ENCODE measurements around the gene RDH16. TPM values are rescaled to one million over a fixed set of nuclear protein-coding genes. Genes with fewer than 3 reads are reported as not detected.

The RDH16 gene
- total RNA-seq, 1 experiment from 2014 or later = 0.08 TPM

DNA sequence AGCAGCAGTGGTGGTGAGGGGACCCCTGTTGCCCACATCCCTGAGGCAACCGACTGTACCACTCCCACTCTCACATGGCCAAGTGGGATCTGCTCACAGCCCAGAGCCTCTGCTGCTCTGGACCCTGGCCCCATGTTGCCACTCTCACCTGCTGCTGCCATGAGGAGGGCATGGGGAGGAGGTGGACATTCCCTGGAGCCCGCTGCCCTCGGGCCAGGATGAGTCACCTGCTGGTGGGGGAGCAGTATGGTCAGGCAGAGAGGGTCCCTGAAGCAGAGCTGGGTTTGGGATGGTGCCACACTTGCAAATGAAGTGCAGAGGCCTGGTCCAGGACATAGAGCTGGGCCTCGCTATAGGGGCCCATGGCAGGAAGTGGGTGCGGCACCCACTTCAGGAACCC, 49.3 kb downstream of the RDH16 start:
- TF ChIP-seq POLR2AphosphoS5 (IDR thresholded peaks at IDR 0.05; ENCODE audit: low read depth, low read length) = no peak
- TF ChIP-seq, protein P1, sequence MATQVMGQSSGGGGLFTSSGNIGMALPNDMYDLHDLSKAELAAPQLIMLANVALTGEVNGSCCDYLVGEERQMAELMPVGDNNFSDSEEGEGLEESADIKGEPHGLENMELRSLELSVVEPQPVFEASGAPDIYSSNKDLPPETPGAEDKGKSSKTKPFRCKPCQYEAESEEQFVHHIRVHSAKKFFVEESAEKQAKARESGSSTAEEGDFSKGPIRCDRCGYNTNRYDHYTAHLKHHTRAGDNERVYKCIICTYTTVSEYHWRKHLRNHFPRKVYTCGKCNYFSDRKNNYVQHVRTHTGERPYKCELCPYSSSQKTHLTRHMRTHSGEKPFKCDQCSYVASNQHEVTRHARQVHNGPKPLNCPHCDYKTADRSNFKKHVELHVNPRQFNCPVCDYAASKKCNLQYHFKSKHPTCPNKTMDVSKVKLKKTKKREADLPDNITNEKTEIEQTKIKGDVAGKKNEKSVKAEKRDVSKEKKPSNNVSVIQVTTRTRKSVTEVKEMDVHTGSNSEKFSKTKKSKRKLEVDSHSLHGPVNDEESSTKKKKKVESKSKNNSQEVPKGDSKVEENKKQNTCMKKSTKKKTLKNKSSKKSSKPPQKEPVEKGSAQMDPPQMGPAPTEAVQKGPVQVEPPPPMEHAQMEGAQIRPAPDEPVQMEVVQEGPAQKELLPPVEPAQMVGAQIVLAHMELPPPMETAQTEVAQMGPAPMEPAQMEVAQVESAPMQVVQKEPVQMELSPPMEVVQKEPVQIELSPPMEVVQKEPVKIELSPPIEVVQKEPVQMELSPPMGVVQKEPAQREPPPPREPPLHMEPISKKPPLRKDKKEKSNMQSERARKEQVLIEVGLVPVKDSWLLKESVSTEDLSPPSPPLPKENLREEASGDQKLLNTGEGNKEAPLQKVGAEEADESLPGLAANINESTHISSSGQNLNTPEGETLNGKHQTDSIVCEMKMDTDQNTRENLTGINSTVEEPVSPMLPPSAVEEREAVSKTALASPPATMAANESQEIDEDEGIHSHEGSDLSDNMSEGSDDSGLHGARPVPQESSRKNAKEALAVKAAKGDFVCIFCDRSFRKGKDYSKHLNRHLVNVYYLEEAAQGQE (IDR thresholded peaks at IDR 0.05; ENCODE audit: insufficient read depth in 1 of 2, low read depth in 2 of 2, low read length in 1 of 2) = no peak
- ChIA-PET POLR2A (no interaction called here), CTCF (no interaction called here)
- intact Hi-C loops (cut with micrococcal nuclease; ENCODE audit: unreplicated experiment) = no loop called here
- no peak for ATAC-seq
- Histone ChIP-seq H3K4me3 (ENCODE audit: low read depth in 2 of 2, low read length in 2 of 2) (no peak overlapping the region), H3K27ac (ENCODE audit: low read length) (no peak overlapping the region), H3K36me3 (ENCODE audit: control insufficient read depth, insufficient read depth, low read length) (no peaks in the 10 kb centered on the region; the same call in 1 of the 2 replicates), H3K4me1 (ENCODE audit: control insufficient read depth, insufficient read depth, low read length) (no peaks in the 10 kb centered on the region), H3K9me3 (ENCODE audit: control insufficient read depth, insufficient read depth, low read depth, low read length) (no peaks in the 10 kb centered on the region), H3K27me3 (ENCODE audit: control insufficient read depth, insufficient read depth, low read length) (peaks cover 5% of the 10 kb centered on the region)
- no peak for DNase-seq (ENCODE audit: low read depth, low spot score)
- in situ Hi-C loops (cut with HindIII; ENCODE audit: low pct_unique_long_range_greater_than_20kb, low sequenced_read_pairs) = no loop called here
- BruUV-seq (replicated peaks) = no TSS peak

DNA sequence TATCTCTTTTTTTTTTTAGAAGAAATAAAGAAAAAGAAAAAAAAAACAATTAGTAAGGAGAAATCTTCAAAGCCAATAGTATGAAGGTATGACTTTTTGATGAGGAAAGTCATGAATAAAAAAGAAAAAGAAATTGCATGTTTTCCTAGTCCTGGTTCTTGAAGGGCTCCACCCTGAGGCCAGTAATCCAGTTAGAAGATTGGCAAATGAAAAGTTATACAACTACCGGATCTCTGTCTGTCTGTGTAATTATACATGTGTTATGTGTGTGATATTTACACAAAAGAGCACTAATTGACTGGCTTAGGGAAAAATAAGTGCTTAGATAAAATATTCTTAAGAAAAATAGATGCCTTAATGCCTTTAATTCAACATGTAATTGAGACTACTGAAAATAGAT, 51.6 kb downstream of the RDH16 start:
- ChIA-PET POLR2A (no interaction called here), CTCF (no interaction called here)
- Histone ChIP-seq H3K27ac (ENCODE audit: low read length) (no peak overlapping the region), H3K9me3 (ENCODE audit: control insufficient read depth, insufficient read depth, low read depth, low read length) (0 out of 2 replicates have a peak, but pooled peaks cover under 1% of the 10 kb centered on the region), H3K36me3 (ENCODE audit: control insufficient read depth, insufficient read depth, low read length) (no peaks in the 10 kb centered on the region; the same call in 1 of the 2 replicates), H3K27me3 (ENCODE audit: control insufficient read depth, insufficient read depth, low read length) (peaks cover 5% of the 10 kb centered on the region), H3K4me3 (ENCODE audit: low read depth in 2 of 2, low read length in 2 of 2) (no peak overlapping the region), H3K4me1 (ENCODE audit: control insufficient read depth, insufficient read depth, low read length) (no peaks in the 10 kb centered on the region)
- DNase-seq (ENCODE audit: low read depth, low spot score) = no peak
- intact Hi-C loops (cut with micrococcal nuclease; ENCODE audit: unreplicated experiment) (no loop called here), in situ Hi-C loops (cut with HindIII; ENCODE audit: low pct_unique_long_range_greater_than_20kb, low sequenced_read_pairs) (no loop called here)
- ATAC-seq = no peak
- TF ChIP-seq, protein P2, sequence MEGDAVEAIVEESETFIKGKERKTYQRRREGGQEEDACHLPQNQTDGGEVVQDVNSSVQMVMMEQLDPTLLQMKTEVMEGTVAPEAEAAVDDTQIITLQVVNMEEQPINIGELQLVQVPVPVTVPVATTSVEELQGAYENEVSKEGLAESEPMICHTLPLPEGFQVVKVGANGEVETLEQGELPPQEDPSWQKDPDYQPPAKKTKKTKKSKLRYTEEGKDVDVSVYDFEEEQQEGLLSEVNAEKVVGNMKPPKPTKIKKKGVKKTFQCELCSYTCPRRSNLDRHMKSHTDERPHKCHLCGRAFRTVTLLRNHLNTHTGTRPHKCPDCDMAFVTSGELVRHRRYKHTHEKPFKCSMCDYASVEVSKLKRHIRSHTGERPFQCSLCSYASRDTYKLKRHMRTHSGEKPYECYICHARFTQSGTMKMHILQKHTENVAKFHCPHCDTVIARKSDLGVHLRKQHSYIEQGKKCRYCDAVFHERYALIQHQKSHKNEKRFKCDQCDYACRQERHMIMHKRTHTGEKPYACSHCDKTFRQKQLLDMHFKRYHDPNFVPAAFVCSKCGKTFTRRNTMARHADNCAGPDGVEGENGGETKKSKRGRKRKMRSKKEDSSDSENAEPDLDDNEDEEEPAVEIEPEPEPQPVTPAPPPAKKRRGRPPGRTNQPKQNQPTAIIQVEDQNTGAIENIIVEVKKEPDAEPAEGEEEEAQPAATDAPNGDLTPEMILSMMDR (IDR thresholded peaks at IDR 0.05) = no peak
- TF ChIP-seq SIN3A (IDR thresholded peaks at IDR 0.05; ENCODE audit: borderline replicate concordance, insufficient read depth, low read depth, low read length) (no peak), TCF7L2 (IDR thresholded peaks at IDR 0.05; ENCODE audit: low read depth, low read length) (no peak), POLR2AphosphoS5 (IDR thresholded peaks at IDR 0.05; ENCODE audit: low read depth, low read length) (no peak)
- TF ChIP-seq, protein P1 (IDR thresholded peaks at IDR 0.05; ENCODE audit: insufficient read depth in 1 of 2, low read depth in 2 of 2, low read length in 1 of 2) = no peak
- BruUV-seq (replicated peaks) = no TSS peak

Data from Panc1 (cell line).